RPMI8226 (cell line): ENCODE results near the gene EIF2S3.
"Not testable (repeated sequence)": the region's sequence is repeated elsewhere in the genome, so short reads cannot be mapped to it uniquely, and the experiment has no call there.

Source experiments
- DNase-seq: peaks from one replicate; pipeline ENCODE4 v3.0.0-alpha.2; 2015

Gene EIF2S3

GRCh38 chrX:24050522-24051318 lies 4.0 kb upstream of the EIF2S3 start:
- DNase-seq: not testable (repeated sequence)

GRCh38 chrX:24055043-24055356 lies 244 bp downstream of the EIF2S3 start:
- no peak for DNase-seq

- DNase-seq: no peak
These were observed 8.7 kb downstream of the EIF2S3 start for GRCh38 chrX:24063488-24063887.

GRCh38 chrX:24069877-24070276 lies 15.1 kb downstream of the EIF2S3 start:
- DNase-seq: no peak

GRCh38 chrX:24079411-24079810 lies 24.7 kb downstream of the EIF2S3 start:
- no peak for DNase-seq

- not testable (repeated sequence) for DNase-seq
These were observed 25.5 kb downstream of the EIF2S3 start for GRCh38 chrX:24080245-24080644.

GRCh38 chrX:24080704-24081103 lies 25.9 kb downstream of the EIF2S3 start:
- no peak for DNase-seq

- DNase-seq: peak; percentile 67
These were observed 27.0 kb downstream of the EIF2S3 start for GRCh38 chrX:24081661-24082154.

GRCh38 chrX:24082447-24082846 lies 27.7 kb downstream of the EIF2S3 start:
- DNase-seq: no peak

GRCh38 chrX:24085101-24085500 lies 30.3 kb downstream of the EIF2S3 start:
- DNase-seq: no peak

GRCh38 chrX:24090300-24091200 lies 35.8 kb downstream of the EIF2S3 start:
- DNase-seq: no peak

- no peak for DNase-seq
These were observed 39.0 kb downstream of the EIF2S3 start for GRCh38 chrX:24093746-24094145.

- DNase-seq: no peak
These were observed 43.0 kb downstream of the EIF2S3 start for GRCh38 chrX:24097741-24098260.

GRCh38 chrX:24098932-24099331 lies 44.2 kb downstream of the EIF2S3 start:
- DNase-seq: no peak

GRCh38 chrX:24099394-24099793 lies 44.6 kb downstream of the EIF2S3 start:
- no peak for DNase-seq

GRCh38 chrX:24100713-24101112 lies 46.0 kb downstream of the EIF2S3 start:
- DNase-seq: no peak

GRCh38 chrX:24110069-24110468 lies 55.3 kb downstream of the EIF2S3 start:
- DNase-seq: no peak

GRCh38 chrX:24113181-24113580 lies 58.4 kb downstream of the EIF2S3 start:
- DNase-seq: no peak

GRCh38 chrX:24117258-24117657 lies 62.5 kb downstream of the EIF2S3 start:
- DNase-seq: no peak

- no peak for DNase-seq
These were observed 69.6 kb downstream of the EIF2S3 start for GRCh38 chrX:24124244-24124799.

- DNase-seq: no peak
These were observed 70.4 kb downstream of the EIF2S3 start for GRCh38 chrX:24125028-24125612.
